HEK293 (cell line): Measurements from ENCODE around the gene USP32.
"Not testable (repeated sequence)": the region's sequence is repeated elsewhere in the genome, so short reads cannot be mapped to it uniquely, and the experiment has no call there.

Experiments used
- CTCF ChIA-PET: fragments of 350-600 bp; formaldehyde crosslinking; extraction: SDS; loops from one replicate; lab custom pipeline; 2021; ENCODE audit warnings: antibody characterized with exemption; lab: Yijun Ruan, JAX
- POLR2A ChIA-PET: fragments of 300-600 bp; formaldehyde crosslinking; extraction: SDS; loops from one replicate; lab custom pipeline; 2020; ENCODE audit warnings: antibody characterized with exemption, inconsistent platforms; lab: Yijun Ruan, JAX
- H3K27ac ChIP-seq: fragments of 200-500 bp; sonication (Bioruptor generic); 2 replicates; pipeline ENCODE4 v1.5.1; 2014; ENCODE audit warnings: low read depth, low read length, control low read depth, inconsistent platforms; ENCODE audit errors: extremely low read depth
- H3K36me3 ChIP-seq, 2 experiments: fragments of 200-500 bp in 1 of 2; sonication (Bioruptor generic) in 1 of 2; 1 replicate in 1 of 2; 2 replicates in 1 of 2; pipeline ENCODE4 v1.5.1; 2014 to 2017; ENCODE audit warnings: inconsistent platforms in 2 of 2, low read length in 2 of 2; ENCODE audit not compliant: control insufficient read depth in 2 of 2, insufficient read depth in 1 of 2
- H3K4me1 ChIP-seq: fragments of 200-500 bp; sonication (Bioruptor generic); 2 replicates; pipeline ENCODE4 v1.5.1; 2014; ENCODE audit warnings: mild to moderate bottlenecking, low read length, inconsistent platforms; ENCODE audit not compliant: control insufficient read depth, insufficient read depth
- H3K4me3 ChIP-seq: 2 replicates; pipeline ENCODE4 v1.5.1; 2011; ENCODE audit warnings: low read depth, mild to moderate bottlenecking, control low read depth, low read length, moderate library complexity
- H3K9me3 ChIP-seq: fragments of 200-500 bp; sonication (Bioruptor generic); 2 replicates; pipeline ENCODE4 v1.5.1; 2014; ENCODE audit warnings: low read depth, low read length, inconsistent platforms; ENCODE audit not compliant: control insufficient read depth, insufficient read depth
- PRDM6 ChIP-seq: fragments of 450-650 bp; formaldehyde crosslinking; IDR thresholded peaks from 2 replicates; pipeline ENCODE4 v1.5.1; 2017; ENCODE audit warnings: missing biosample characterization, missing genetic modification characterization
- YY1 ChIP-seq: fragments of 450-650 bp; formaldehyde crosslinking; IDR thresholded peaks from 2 replicates; pipeline ENCODE4 v1.5.1; 2018; ENCODE audit warnings: missing biosample characterization, missing genetic modification characterization
- ZNF112 ChIP-seq: fragments of 450-650 bp; formaldehyde crosslinking; IDR thresholded peaks from 2 replicates; pipeline ENCODE4 v1.5.0; 2017; ENCODE audit warnings: missing biosample characterization, missing genetic modification characterization
- ZNF132 ChIP-seq: fragments of 450-650 bp; formaldehyde crosslinking; IDR thresholded peaks from 2 replicates; pipeline ENCODE4 v1.5.1; 2017; ENCODE audit warnings: missing biosample characterization, missing genetic modification characterization, borderline replicate concordance
- ZNF148 ChIP-seq: fragments of 450-650 bp; formaldehyde crosslinking; IDR thresholded peaks from 2 replicates; pipeline ENCODE4 v1.5.0; 2017; ENCODE audit warnings: missing biosample characterization, missing genetic modification characterization, borderline replicate concordance
- ZNF292 ChIP-seq: fragments of 450-650 bp; formaldehyde crosslinking; IDR thresholded peaks from 2 replicates; pipeline ENCODE4 v1.5.1; 2016; ENCODE audit warnings: low read depth, missing biosample characterization, missing genetic modification characterization, borderline replicate concordance
- ZNF335 ChIP-seq: fragments of 450-650 bp; formaldehyde crosslinking; conservative IDR thresholded peaks from 2 replicates; pipeline ENCODE4 v1.5.1; 2016; ENCODE audit warnings: missing biosample characterization, missing genetic modification characterization
- ZNF585B ChIP-seq: fragments of 450-650 bp; formaldehyde crosslinking; IDR thresholded peaks from 2 replicates; pipeline ENCODE4 v1.5.1; 2016; ENCODE audit warnings: missing biosample characterization, missing genetic modification characterization
- ZNF654 ChIP-seq: fragments of 450-650 bp; formaldehyde crosslinking; IDR thresholded peaks from 2 replicates; pipeline ENCODE4 v1.5.1; 2016; ENCODE audit warnings: low read depth, missing biosample characterization, missing genetic modification characterization
- ZNF768 ChIP-seq: fragments of 450-650 bp; formaldehyde crosslinking; IDR thresholded peaks from 2 replicates; pipeline ENCODE4 v1.5.1; 2018; ENCODE audit warnings: missing biosample characterization, mild to moderate bottlenecking, missing genetic modification characterization
- TF ChIP-seq, protein P1 (sequence below): fragments of 450-650 bp; formaldehyde crosslinking; IDR thresholded peaks from 2 replicates; pipeline ENCODE4 v1.5.1; 2016; ENCODE audit warnings: missing biosample characterization, missing genetic modification characterization
- TF ChIP-seq, protein P2 (sequence below): fragments of 450-650 bp; formaldehyde crosslinking; conservative IDR thresholded peaks from 2 replicates; pipeline ENCODE4 v1.5.1; 2016; ENCODE audit warnings: low read depth, missing biosample characterization, missing genetic modification characterization
- TF ChIP-seq, protein P3 (sequence below): fragments of 450-650 bp; formaldehyde crosslinking; IDR thresholded peaks from 2 replicates; pipeline ENCODE4 v1.5.1; 2016; ENCODE audit warnings: missing biosample characterization, missing genetic modification characterization, borderline replicate concordance

USP32 gene

GRCh38 chr17:60229188-60229802 is 162.6 kb downstream of the USP32 start:
- no peaks in the 10 kb centered on the region for H3K9me3 ChIP-seq
- TF ChIP-seq YY1 (tag by site-specific recombination) (no peak), ZNF768 (tag by site-specific recombination) (no peak), PRDM6 (tag by site-specific recombination) (0 out of 2 replicates have a peak, but pooled peaks have one; percentile 27), ZNF654 (tag by site-specific recombination) (peak; percentile 12; the same call in 1 of the 2 replicates), ZNF585B (tag by site-specific recombination) (no peak)
- TF ChIP-seq, protein P1, sequence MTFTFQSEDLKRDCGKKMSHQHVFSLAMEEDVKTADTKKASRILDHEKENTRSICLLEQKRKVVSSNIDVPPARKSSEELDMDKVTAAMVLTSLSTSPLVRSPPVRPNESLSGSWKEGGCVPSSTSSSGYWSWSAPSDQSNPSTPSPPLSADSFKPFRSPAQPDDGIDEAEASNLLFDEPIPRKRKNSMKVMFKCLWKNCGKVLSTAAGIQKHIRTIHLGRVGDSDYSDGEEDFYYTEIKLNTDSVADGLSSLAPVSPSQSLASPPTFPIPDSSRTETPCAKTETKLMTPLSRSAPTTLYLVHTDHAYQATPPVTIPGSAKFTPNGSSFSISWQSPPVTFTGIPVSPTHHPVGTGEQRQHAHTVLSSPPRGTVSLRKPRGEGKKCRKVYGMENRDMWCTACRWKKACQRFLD = no peak
- TF ChIP-seq, protein P2, sequence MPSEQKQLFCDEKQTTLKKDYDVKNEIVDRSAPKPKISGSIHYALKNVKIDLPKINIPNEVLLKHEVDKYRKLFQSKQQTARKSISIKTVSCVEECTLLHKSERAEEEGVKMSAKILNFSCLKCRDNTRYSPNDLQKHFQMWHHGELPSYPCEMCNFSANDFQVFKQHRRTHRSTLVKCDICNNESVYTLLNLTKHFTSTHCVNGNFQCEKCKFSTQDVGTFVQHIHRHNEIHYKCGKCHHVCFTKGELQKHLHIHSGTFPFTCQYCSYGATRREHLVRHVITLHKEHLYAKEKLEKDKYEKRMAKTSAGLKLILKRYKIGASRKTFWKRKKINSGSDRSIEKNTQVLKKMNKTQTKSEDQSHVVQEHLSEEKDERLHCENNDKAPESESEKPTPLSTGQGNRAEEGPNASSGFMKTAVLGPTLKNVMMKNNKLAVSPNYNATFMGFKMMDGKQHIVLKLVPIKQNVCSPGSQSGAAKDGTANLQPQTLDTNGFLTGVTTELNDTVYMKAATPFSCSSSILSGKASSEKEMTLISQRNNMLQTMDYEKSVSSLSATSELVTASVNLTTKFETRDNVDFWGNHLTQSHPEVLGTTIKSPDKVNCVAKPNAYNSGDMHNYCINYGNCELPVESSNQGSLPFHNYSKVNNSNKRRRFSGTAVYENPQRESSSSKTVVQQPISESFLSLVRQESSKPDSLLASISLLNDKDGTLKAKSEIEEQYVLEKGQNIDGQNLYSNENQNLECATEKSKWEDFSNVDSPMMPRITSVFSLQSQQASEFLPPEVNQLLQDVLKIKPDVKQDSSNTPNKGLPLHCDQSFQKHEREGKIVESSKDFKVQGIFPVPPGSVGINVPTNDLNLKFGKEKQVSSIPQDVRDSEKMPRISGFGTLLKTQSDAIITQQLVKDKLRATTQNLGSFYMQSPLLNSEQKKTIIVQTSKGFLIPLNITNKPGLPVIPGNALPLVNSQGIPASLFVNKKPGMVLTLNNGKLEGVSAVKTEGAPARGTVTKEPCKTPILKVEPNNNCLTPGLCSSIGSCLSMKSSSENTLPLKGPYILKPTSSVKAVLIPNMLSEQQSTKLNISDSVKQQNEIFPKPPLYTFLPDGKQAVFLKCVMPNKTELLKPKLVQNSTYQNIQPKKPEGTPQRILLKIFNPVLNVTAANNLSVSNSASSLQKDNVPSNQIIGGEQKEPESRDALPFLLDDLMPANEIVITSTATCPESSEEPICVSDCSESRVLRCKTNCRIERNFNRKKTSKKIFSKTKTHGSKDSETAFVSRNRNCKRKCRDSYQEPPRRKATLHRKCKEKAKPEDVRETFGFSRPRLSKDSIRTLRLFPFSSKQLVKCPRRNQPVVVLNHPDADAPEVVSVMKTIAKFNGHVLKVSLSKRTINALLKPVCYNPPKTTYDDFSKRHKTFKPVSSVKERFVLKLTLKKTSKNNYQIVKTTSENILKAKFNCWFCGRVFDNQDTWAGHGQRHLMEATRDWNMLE = no peak
- ChIA-PET CTCF (interaction anchor here (0.6 to 3.8 kb wide), 12 partner anchors 11 to 785 kb away, joined by 3 to 39 read pairs (median 4); no protein-coding TSS in a partner anchor), POLR2A (no interaction called here)
- H3K4me3 ChIP-seq = no peak overlapping the region
- peaks cover 11 to 17% of the 10 kb centered on the region in 2 experiments; a peak in 2 of 3 replicates for H3K36me3 ChIP-seq
- peaks cover 3% of the 10 kb centered on the region; the same call in 1 of the 2 replicates for H3K4me1 ChIP-seq
- H3K27ac ChIP-seq = no peak overlapping the region

DNA sequence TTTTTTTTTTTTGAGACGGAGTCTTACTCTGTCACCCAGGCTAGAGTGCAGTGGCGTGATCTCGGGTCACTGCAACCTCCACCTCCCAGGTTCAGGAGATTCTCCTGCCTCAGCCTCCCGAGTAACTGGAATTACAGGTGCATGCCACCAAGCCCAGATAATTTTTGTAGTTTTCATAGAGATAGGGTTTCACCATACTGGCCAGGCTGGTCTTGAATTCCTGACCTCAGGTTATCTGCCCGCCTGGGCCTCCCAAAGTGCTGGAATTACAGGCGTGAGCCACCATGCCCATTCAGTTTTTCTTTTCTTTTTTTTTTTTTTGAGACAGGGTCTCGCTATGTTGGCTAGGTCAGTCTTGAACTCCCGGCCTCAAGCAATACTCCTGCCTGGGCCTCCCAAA is 164.7 kb downstream of the USP32 start:
- H3K9me3 ChIP-seq, H3K27ac ChIP-seq, CTCF ChIA-PET, H3K4me1 ChIP-seq, H3K4me3 ChIP-seq: not testable (repeated sequence)
- H3K36me3 ChIP-seq = peaks cover 24 to 36% of the 10 kb centered on the region in 2 experiments
- POLR2A ChIA-PET = interaction anchor here (0.6 kb wide), 1 partner anchor 15 kb away, joined by 3 read pairs; no protein-coding TSS in a partner anchor

GRCh38 chr17:60224064-60224463 is 167.9 kb downstream of the USP32 start:
- no peak overlapping the region for H3K4me3 ChIP-seq
- H3K9me3 ChIP-seq = no peaks in the 10 kb centered on the region
- ChIA-PET CTCF (interaction anchor here (0.9 to 1.2 kb wide), 2 partner anchors 21 to 81 kb away, joined by 3 to 6 read pairs; no protein-coding TSS in a partner anchor), POLR2A (no interaction called here)
- H3K36me3 ChIP-seq = peaks cover 37 to 45% of the 10 kb centered on the region in 2 experiments
- no peaks in the 10 kb centered on the region for H3K4me1 ChIP-seq
- H3K27ac ChIP-seq = no peak overlapping the region
- TF ChIP-seq ZNF112 = no peak
- no peak for TF ChIP-seq ZNF292 (tag by site-specific recombination)
- no peak for TF ChIP-seq ZNF335 (tag by site-specific recombination)
- TF ChIP-seq ZNF148 (tag by site-specific recombination) = no peak
- no peak for TF ChIP-seq ZNF132 (tag by site-specific recombination)
- TF ChIP-seq, protein P3, sequence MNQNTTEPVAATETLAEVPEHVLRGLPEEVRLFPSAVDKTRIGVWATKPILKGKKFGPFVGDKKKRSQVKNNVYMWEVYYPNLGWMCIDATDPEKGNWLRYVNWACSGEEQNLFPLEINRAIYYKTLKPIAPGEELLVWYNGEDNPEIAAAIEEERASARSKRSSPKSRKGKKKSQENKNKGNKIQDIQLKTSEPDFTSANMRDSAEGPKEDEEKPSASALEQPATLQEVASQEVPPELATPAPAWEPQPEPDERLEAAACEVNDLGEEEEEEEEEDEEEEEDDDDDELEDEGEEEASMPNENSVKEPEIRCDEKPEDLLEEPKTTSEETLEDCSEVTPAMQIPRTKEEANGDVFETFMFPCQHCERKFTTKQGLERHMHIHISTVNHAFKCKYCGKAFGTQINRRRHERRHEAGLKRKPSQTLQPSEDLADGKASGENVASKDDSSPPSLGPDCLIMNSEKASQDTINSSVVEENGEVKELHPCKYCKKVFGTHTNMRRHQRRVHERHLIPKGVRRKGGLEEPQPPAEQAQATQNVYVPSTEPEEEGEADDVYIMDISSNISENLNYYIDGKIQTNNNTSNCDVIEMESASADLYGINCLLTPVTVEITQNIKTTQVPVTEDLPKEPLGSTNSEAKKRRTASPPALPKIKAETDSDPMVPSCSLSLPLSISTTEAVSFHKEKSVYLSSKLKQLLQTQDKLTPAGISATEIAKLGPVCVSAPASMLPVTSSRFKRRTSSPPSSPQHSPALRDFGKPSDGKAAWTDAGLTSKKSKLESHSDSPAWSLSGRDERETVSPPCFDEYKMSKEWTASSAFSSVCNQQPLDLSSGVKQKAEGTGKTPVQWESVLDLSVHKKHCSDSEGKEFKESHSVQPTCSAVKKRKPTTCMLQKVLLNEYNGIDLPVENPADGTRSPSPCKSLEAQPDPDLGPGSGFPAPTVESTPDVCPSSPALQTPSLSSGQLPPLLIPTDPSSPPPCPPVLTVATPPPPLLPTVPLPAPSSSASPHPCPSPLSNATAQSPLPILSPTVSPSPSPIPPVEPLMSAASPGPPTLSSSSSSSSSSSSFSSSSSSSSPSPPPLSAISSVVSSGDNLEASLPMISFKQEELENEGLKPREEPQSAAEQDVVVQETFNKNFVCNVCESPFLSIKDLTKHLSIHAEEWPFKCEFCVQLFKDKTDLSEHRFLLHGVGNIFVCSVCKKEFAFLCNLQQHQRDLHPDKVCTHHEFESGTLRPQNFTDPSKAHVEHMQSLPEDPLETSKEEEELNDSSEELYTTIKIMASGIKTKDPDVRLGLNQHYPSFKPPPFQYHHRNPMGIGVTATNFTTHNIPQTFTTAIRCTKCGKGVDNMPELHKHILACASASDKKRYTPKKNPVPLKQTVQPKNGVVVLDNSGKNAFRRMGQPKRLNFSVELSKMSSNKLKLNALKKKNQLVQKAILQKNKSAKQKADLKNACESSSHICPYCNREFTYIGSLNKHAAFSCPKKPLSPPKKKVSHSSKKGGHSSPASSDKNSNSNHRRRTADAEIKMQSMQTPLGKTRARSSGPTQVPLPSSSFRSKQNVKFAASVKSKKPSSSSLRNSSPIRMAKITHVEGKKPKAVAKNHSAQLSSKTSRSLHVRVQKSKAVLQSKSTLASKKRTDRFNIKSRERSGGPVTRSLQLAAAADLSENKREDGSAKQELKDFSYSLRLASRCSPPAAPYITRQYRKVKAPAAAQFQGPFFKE (tag by site-specific recombination) = no peak
